HG02759 (cell line): Measurements from ENCODE around the gene ZSCAN16.
"Not testable (repeated sequence)": the region's sequence is repeated elsewhere in the genome, so short reads cannot be mapped to it uniquely, and the experiment has no call there.

Experiments used
- ATAC-seq: cut with Tn5 transposase; IDR thresholded peaks from one replicate; pipeline ENCODE4 v1.9.1; 2021; ENCODE audit warnings: mild to moderate bottlenecking, moderate library complexity; ENCODE audit not compliant: unreplicated experiment

The ZSCAN16 gene

GRCh38 chr6:28124350-28124970 is at the start of gene ZSCAN16:
Gene ZSCAN16 (plus strand): TSS chr6:28124609. CDS start chr6:28125444, 835 bp downstream.
- peak; percentile 99 for ATAC-seq

DNA sequence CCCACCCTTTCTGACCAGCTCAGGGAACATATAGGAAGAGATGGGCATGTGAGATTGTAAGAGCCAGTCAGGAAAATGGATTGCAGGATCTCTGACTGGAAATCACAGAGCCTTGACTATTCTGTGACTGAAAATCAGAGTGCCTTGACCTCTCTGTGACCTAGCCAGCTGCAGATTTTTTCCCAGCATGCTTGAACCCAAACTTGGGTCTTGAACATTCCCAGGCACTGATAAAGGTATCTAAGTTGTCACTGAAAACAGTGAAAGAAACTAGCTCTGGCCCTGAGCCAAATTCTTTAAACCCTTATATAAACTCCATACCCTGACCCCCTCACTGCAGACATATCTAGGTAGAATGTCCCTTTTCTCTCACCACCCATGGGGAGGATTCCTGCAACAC is 46.4 kb upstream of the ZSCAN16 start:
- no peak for ATAC-seq

GRCh38 chr6:28078836-28079235 is 45.6 kb upstream of the ZSCAN16 start:
- ATAC-seq, result no peak

DNA sequence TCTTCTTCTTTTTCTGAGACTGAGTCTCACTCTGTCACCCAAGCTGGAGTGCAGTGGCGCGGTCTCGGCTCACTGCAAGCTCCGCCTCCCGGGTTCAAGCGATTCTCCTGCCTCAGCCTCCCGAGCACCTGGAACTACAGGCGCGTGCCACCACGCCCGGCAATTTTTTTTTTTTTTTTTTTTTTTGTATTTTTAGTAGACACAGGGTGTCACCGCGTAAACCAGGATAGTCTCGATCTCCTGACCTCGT is 44.1 kb upstream of the ZSCAN16 start, which contains the start of gene ZNF165:
ZNF165 (plus strand) TSS at position 188 of the 250 bp plus-strand sequence. CDS start 4,913 bp downstream, outside the sequence.
- peak; percentile 23 for ATAC-seq

DNA sequence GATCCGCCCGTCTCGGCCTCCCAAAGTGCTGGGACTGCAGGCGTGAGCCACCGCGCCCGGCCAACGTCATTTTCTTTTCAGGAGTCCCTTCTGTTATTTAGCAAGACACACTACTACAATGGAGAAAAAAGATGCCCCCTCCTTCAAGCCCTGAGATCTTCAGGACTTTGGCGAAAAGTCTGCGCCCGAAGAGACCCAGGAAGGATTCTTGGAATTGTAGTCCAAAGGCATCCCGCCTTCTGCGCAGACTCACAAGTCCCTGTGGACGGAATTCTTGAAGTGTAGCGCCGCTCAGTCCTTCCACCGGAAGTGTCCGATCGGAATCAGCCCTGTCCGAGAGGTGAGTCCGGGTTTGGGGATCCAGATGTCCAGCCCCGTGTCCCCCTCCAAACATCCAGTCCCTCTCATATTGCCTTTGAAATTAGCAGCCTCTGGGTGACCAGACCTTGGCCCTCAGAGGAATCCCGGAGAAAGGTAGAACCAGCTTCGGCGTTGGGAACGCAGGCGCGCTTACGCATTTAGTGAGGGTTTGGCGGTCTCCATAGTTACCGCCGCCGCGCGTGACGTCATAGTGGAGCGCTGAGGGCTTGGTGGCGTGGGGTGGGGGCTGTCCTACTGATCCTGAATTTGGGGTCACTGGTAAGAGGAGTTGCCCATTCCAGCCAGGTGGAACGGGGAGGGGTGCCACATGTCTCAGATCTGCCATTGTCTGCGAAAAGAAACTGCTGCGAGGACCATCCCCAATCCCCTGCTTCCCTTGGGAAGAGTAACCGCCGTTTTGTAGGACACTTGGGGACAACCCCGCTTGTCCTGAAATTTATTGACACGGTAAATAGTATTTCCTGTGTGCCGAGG is 43.6 kb upstream of the ZSCAN16 start:
- peak; percentile 80 for ATAC-seq

DNA sequence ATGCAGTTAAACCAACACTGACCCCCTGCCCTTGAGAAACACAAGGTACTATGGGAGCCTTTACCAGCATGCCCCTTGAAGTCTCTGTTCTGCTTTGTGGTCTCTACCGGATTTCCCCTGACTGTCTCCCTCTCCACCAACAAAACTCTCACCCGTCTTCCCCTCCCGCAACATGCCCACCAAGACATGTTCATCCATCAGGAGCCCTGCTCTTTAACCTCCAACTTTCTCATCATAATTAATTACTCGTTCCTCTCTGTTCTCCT is 43.0 kb upstream of the ZSCAN16 start:
- peak; percentile 52 for ATAC-seq

- no peak for ATAC-seq
Observed at GRCh38 chr6:28082939-28083338, 41.5 kb upstream of the ZSCAN16 start.

DNA sequence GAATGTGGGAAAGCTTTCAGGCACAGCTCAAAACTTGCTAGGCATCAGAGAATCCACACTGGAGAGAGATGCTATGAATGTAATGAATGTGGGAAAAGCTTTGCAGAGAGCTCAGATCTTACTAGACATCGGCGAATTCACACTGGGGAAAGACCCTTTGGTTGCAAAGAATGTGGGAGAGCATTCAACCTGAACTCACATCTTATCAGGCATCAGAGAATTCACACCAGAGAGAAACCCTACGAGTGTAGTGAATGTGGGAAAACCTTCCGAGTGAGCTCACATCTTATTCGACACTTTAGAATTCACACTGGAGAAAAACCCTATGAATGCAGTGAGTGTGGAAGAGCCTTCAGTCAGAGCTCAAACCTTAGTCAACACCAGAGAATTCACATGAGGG is 35.4 kb upstream of the ZSCAN16 start:
- ATAC-seq, result no peak

DNA sequence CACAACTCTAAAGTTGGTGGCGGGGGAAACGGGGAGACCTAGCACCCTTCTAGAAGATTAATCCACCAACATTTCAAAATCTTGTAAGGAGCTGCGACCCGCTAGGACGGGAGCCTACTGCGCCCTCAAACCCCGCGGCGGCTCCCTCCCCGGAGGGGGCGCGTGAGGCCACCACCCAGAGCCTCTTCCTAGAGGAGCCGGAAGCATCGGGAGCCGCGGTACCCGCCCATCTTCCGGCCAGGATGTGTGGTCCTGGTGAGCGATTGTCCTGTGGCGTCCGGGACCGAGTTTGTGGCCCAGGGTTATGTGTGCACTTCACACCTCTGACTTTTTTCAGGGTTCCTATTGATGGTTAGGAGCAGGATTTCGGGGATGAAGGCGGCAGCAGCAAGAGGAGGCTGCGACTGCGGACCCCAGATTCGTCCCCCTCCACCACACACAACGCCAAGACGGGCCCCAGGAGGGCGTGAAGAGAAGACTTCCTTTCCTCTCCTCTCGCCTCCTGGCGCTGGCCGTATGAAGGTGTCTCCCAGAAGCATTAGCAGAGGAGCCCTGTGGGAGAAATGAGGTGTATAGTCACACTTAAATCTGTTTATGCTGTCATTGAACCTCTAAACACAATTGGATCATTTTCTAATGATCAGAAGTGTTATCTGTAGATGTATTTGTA is 33.4 kb upstream of the ZSCAN16 start:
- ATAC-seq, result no peak

GRCh38 chr6:28102222-28102621 is 22.2 kb upstream of the ZSCAN16 start:
- not testable (repeated sequence) for ATAC-seq

DNA sequence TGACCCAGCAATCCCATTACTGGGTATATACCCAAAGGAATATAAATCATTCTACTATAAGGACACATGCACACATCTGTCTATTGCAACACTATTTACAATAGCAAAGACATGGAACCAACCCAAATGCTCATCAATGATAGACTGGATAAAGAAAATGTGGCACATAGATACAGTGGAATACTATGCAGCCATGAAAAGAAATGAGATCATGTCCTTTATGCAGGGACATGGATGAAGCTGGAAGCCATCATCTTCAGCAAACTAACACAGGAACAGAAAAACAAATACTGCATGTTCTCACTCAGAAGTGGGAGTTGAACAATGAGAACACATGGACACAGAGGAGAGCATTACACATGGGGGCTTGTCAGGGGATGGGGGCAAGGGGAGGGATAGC is 21.7 kb upstream of the ZSCAN16 start:
- ATAC-seq, result not testable (repeated sequence)

DNA sequence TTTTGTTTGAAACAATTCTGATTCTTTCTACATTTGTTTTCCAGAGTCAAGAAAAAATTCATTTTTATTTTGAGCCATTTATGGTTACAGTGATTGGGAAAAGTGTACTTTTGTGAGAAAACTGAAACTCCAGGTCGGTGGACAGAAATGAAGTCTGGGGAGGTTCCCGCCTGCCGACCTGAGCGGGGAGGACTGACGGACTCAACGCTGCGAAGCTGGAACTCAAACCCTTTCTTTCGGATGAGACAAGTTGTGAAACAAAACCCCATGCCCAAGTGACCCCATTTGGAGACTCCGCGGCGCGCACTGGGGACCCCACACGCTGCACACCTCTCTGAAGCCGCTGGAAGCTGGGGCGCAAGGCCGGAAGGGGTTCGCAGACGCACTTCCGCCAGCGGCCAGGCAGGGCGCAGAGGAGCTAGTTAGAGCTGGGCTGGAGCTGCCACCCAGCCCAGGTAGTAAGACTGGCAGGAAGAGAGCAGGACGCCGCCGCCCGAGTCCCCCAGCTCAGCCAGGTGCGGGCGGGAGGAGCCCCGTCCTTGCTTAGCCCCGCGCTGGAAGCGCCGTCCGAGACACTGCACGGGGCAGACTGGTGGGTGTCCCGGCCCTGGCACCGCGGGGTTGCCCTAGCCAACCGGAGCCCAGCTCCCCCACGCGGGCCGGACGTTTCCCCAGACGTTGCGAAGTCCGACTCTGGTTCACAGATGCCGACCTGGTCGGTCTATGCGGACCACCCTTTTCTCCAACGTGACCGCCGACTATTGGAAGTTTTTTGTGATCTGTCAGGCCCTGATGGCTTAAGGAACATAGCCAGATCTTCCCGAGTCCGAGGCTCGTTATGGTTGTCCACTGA is 19.8 kb upstream of the ZSCAN16 start:
- ATAC-seq, result peak; percentile 99

GRCh38 chr6:28105245-28105639 is 19.2 kb upstream of the ZSCAN16 start:
- peak; percentile 22 for ATAC-seq

DNA sequence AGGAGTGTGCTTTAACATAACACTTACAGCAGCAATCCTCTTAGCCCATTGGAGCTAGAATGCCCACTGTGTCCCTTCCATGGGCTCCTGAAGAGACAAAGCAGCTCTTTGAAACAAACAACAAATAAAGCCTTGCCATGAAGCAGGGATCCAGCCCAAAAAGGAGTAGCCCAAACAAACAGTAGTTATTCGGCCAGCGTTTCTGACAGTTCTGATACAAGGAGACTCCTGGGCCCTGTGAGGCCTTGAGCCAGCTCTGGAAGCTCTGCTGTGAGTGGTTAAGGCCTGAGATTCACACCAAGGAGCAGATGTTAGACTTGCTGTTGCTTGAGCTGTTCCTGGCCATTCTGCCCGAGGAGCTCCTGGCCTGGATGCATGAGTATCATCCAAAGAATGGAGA is 16.9 kb upstream of the ZSCAN16 start:
- no peak for ATAC-seq

- ATAC-seq, result no peak
Observed at GRCh38 chr6:28111964-28112363, 12.4 kb upstream of the ZSCAN16 start.

- ATAC-seq, result no peak
Observed at GRCh38 chr6:28115799-28116198, 8.6 kb upstream of the ZSCAN16 start.

GRCh38 chr6:28117386-28118050 is 6.9 kb upstream of the ZSCAN16 start:
- ATAC-seq, result no peak

GRCh38 chr6:28118217-28118616 is 6.2 kb upstream of the ZSCAN16 start:
- ATAC-seq, result no peak

GRCh38 chr6:28121876-28122275 is 2.5 kb upstream of the ZSCAN16 start:
- no peak for ATAC-seq

GRCh38 chr6:28122283-28122682 is 2.1 kb upstream of the ZSCAN16 start:
- not testable (repeated sequence) for ATAC-seq

GRCh38 chr6:28124971-28125353 is 553 bp downstream of the ZSCAN16 start:
- no peak for ATAC-seq
